H9 (cell line): ENCODE data around the gene NIT2. TPM values are rescaled to one million over a fixed set of nuclear protein-coding genes. Genes with fewer than 3 reads are reported as not detected.

Source experiments
- DNase-seq: peaks from one replicate; pipeline ENCODE4 v3.0.0-alpha.2; 2017
- H2AFZ ChIP-seq: one replicate; pipeline ENCODE4 v1.6.1; 2013; ENCODE audit warnings: mild to moderate bottlenecking, low read length, control low read depth, moderate library complexity
- H2AK5ac ChIP-seq: 2 replicates; pipeline ENCODE4 v1.6.1; 2013; ENCODE audit warnings: low read length, control low read depth, mixed read lengths; ENCODE audit not compliant: insufficient read length
- H2BK120ac ChIP-seq: one replicate; pipeline ENCODE4 v1.6.1; 2013; ENCODE audit warnings: low read depth, mild to moderate bottlenecking, low read length, control low read depth, inconsistent platforms; ENCODE audit not compliant: poor library complexity, severe bottlenecking
- H2BK12ac ChIP-seq: 2 replicates; pipeline ENCODE4 v1.6.1; 2013; ENCODE audit warnings: low read length, control low read depth, mixed read lengths, low read depth; ENCODE audit not compliant: insufficient read length
- H2BK15ac ChIP-seq: 2 replicates; pipeline ENCODE4 v1.6.1; 2013; ENCODE audit warnings: low read depth, low read length, control low read depth
- H2BK20ac ChIP-seq: one replicate; pipeline ENCODE4 v1.6.1; 2013; ENCODE audit warnings: low read depth, mild to moderate bottlenecking, low read length, control low read depth, inconsistent platforms; ENCODE audit not compliant: poor library complexity, severe bottlenecking
- H2BK5ac ChIP-seq: 2 replicates; pipeline ENCODE4 v1.6.1; 2013; ENCODE audit warnings: low read length, control low read depth, mixed read lengths; ENCODE audit not compliant: insufficient read length
- H3K14ac ChIP-seq: 2 replicates; pipeline ENCODE4 v1.6.1; 2013; ENCODE audit warnings: low read length, control low read depth; ENCODE audit not compliant: insufficient read depth
- H3K18ac ChIP-seq: 2 replicates; pipeline ENCODE4 v1.6.1; 2013; ENCODE audit warnings: low read depth, mild to moderate bottlenecking, mixed read lengths, low read length, control low read depth; ENCODE audit not compliant: insufficient read length
- H3K23ac ChIP-seq: 2 replicates; pipeline ENCODE4 v1.6.1; 2013; ENCODE audit warnings: low read length, control low read depth, mixed read lengths, low read depth; ENCODE audit not compliant: insufficient read length
- H3K23me2 ChIP-seq: 2 replicates; pipeline ENCODE4 v1.6.1; 2013; ENCODE audit warnings: low read depth, mild to moderate bottlenecking, mixed read lengths, low read length, control low read depth; ENCODE audit not compliant: insufficient read length, poor library complexity, severe bottlenecking
- H3K27ac ChIP-seq: 2 replicates; pipeline ENCODE4 v1.5.1; 2013; ENCODE audit warnings: low read length, control low read depth, mixed read lengths, low read depth; ENCODE audit not compliant: insufficient read length
- H3K27me3 ChIP-seq: 2 replicates; pipeline ENCODE4 v1.6.1; 2013; ENCODE audit warnings: low read length, control low read depth, inconsistent platforms; ENCODE audit not compliant: insufficient read depth
- H3K4ac ChIP-seq: 2 replicates; pipeline ENCODE4 v1.6.1; 2013; ENCODE audit warnings: low read depth, mild to moderate bottlenecking, control low read depth, inconsistent platforms, low read length, moderate library complexity
- H3K4me1 ChIP-seq: 2 replicates; pipeline ENCODE4 v1.6.1; 2013; ENCODE audit warnings: low read length, control low read depth, inconsistent platforms; ENCODE audit not compliant: insufficient read depth
- H3K4me2 ChIP-seq: 2 replicates; pipeline ENCODE4 v1.6.1; 2013; ENCODE audit warnings: low read length, control low read depth, mixed read lengths; ENCODE audit not compliant: insufficient read length, insufficient read depth
- H3K56ac ChIP-seq: 2 replicates; pipeline ENCODE4 v1.6.1; 2013; ENCODE audit warnings: low read depth, mild to moderate bottlenecking, mixed read lengths, low read length, control low read depth; ENCODE audit not compliant: insufficient read length
- H3K79me1 ChIP-seq: 2 replicates; pipeline ENCODE4 v1.6.1; 2013; ENCODE audit warnings: low read depth, mild to moderate bottlenecking, moderate library complexity, low read length, control low read depth, inconsistent platforms; ENCODE audit not compliant: insufficient read depth, poor library complexity, severe bottlenecking
- H3K79me2 ChIP-seq: 2 replicates; pipeline ENCODE4 v1.6.1; 2013; ENCODE audit warnings: low read length, control low read depth, inconsistent platforms; ENCODE audit not compliant: insufficient read depth
- H3K9ac ChIP-seq: 2 replicates; pipeline ENCODE4 v1.6.1; 2013; ENCODE audit warnings: low read length, control low read depth, mixed read lengths; ENCODE audit not compliant: insufficient read length; ENCODE audit errors: extremely low read depth
- H3K9me3 ChIP-seq: one replicate; pipeline ENCODE4 v1.6.1; 2013; ENCODE audit warnings: low read depth, low read length, inconsistent platforms; ENCODE audit not compliant: control insufficient read depth
- H3T11ph ChIP-seq: one replicate; pipeline ENCODE4 v1.6.1; 2013; ENCODE audit warnings: mild to moderate bottlenecking, low read length, control low read depth, inconsistent platforms
- H4K20me1 ChIP-seq: one replicate; pipeline ENCODE4 v1.6.1; 2013; ENCODE audit not compliant: control insufficient read depth, insufficient read length, insufficient read depth
- H4K5ac ChIP-seq: 2 replicates; pipeline ENCODE4 v1.6.1; 2013; ENCODE audit warnings: low read depth, mild to moderate bottlenecking, mixed read lengths, low read length, control low read depth; ENCODE audit not compliant: insufficient read length
- H4K8ac ChIP-seq: replicated peaks from 2 replicates; pipeline ENCODE4 v1.6.1; 2013; ENCODE audit warnings: low read length, control low read depth, mixed read lengths, low read depth; ENCODE audit not compliant: insufficient read length
- H4K91ac ChIP-seq: 2 replicates; pipeline ENCODE4 v1.6.1; 2013; ENCODE audit warnings: low read depth, mild to moderate bottlenecking, moderate library complexity, mixed read lengths, low read length, control low read depth; ENCODE audit not compliant: insufficient read length
- H3K27ac Mint-ChIP-seq, 3 experiments: 2 replicates in 2 of 3; 3 replicates in 1 of 3; pipeline ENCODE4 v1.8.0; 2020 to 2021; ENCODE audit warnings: mixed read lengths in 3 of 3, mild to moderate bottlenecking in 1 of 3, moderate library complexity in 1 of 3
- H3K27me3 Mint-ChIP-seq: 2 replicates; pipeline ENCODE4 v1.8.0; 2021; ENCODE audit warnings: low read depth, mild to moderate bottlenecking, moderate library complexity, mixed read lengths
- H3K36me3 Mint-ChIP-seq, 3 experiments: 2 replicates in 2 of 3; 3 replicates in 1 of 3; pipeline ENCODE4 v1.8.0; 2020 to 2021; ENCODE audit warnings: low read depth in 3 of 3, mixed read lengths in 3 of 3; ENCODE audit not compliant: insufficient read depth in 1 of 3
- H3K4me1 Mint-ChIP-seq, 2 experiments: 2 replicates each; pipeline ENCODE4 v1.8.0; 2020; ENCODE audit warnings: mixed read lengths in 2 of 2
- H3K4me3 Mint-ChIP-seq, 2 experiments: 2 replicates in 1 of 2; 3 replicates in 1 of 2; pipeline ENCODE4 v1.8.0; 2020 to 2021; ENCODE audit warnings: mild to moderate bottlenecking in 2 of 2, mixed read lengths in 2 of 2, moderate library complexity in 1 of 2
- H3K9me3 Mint-ChIP-seq, 2 experiments: 2 replicates in 1 of 2; 3 replicates in 1 of 2; pipeline ENCODE4 v1.8.0; 2020; ENCODE audit warnings: mild to moderate bottlenecking in 2 of 2, mixed read lengths in 2 of 2, moderate library complexity in 1 of 2
- WGBS: extraction: QIAGEN DNeasy Blood & Tissue Kit; methylation state at CpG from one replicate; pipeline ENCODE4 v1.1.7; 2013; ENCODE audit warnings: missing lambda C conversion rate, low lambda C conversion rate, mixed read lengths; ENCODE audit not compliant: insufficient read length; ENCODE audit errors: extremely low coverage; 5-methylcytosine and 5-hydroxymethylcytosine counted together
- total RNA-seq: library from RNA; stranded (reverse); gene quantifications from 2 replicates; pipeline ENCODE4 v1.2.1, GENCODE V29; 2021
- TF ChIP-seq, protein P1 (sequence below): fragments of 200-600 bp; sonication (generic); conservative IDR thresholded peaks from 3 replicates; pipeline ENCODE4 v1.8.0; 2021; ENCODE audit warnings: antibody characterized with exemption, mild to moderate bottlenecking

NIT2 gene
- total RNA-seq, 1 experiment from 2014 or later: 26.6 TPM

DNA sequence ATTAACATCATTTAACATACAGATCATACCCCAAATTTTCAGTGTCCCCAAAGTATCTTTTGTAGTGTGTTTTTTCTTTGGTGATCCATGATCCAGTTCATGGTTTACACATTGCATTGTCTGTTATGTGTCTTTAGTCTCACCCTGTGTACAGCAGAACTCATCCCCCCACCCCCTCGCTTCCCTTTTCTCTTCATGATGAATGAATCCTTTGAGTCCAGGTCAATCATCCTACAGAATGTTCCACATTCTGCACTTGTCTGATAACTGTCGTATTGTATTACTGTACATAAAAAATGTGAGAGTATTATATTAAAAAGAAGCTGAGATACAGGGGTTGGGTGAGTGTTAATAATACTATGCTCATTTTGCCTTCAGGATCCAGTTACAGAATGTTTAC, 14.6 kb upstream of the NIT2 start:
- no peak overlapping the region for H2BK12ac ChIP-seq
- no peaks in the 10 kb centered on the region for H3K79me1 ChIP-seq
- H3K4me3 Mint-ChIP-seq: no peak overlapping the region
- no peaks in the 10 kb centered on the region for H3K9me3 ChIP-seq
- no peaks in the 10 kb centered on the region for H3K4me1 ChIP-seq
- H3K14ac ChIP-seq: no peak overlapping the region
- H4K5ac ChIP-seq: no peak overlapping the region
- no peaks in the 10 kb centered on the region for H3K9me3 Mint-ChIP-seq
- H3K23me2 ChIP-seq: no peaks in the 10 kb centered on the region
- peaks cover 0 to 18% (median 7%) of the 10 kb centered on the region in 3 experiments; a peak in 5 of 7 replicates for H3K36me3 Mint-ChIP-seq
- H3K27me3 Mint-ChIP-seq: no peaks in the 10 kb centered on the region
- H2BK20ac ChIP-seq: no peak overlapping the region
- H3K56ac ChIP-seq: no peak overlapping the region
- H4K20me1 ChIP-seq: no peaks in the 10 kb centered on the region
- no CpG with 5 or more reads among the region's 2 CpGs for WGBS
- TF ChIP-seq, protein P1, sequence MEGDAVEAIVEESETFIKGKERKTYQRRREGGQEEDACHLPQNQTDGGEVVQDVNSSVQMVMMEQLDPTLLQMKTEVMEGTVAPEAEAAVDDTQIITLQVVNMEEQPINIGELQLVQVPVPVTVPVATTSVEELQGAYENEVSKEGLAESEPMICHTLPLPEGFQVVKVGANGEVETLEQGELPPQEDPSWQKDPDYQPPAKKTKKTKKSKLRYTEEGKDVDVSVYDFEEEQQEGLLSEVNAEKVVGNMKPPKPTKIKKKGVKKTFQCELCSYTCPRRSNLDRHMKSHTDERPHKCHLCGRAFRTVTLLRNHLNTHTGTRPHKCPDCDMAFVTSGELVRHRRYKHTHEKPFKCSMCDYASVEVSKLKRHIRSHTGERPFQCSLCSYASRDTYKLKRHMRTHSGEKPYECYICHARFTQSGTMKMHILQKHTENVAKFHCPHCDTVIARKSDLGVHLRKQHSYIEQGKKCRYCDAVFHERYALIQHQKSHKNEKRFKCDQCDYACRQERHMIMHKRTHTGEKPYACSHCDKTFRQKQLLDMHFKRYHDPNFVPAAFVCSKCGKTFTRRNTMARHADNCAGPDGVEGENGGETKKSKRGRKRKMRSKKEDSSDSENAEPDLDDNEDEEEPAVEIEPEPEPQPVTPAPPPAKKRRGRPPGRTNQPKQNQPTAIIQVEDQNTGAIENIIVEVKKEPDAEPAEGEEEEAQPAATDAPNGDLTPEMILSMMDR: no peak
- H3K4me2 ChIP-seq: no peak overlapping the region
- no peak overlapping the region; a peak in 1 of 7 replicates for H3K27ac Mint-ChIP-seq
- no peak overlapping the region for H3K27ac ChIP-seq
- no peaks in the 10 kb centered on the region for H3K79me2 ChIP-seq
- no peak for DNase-seq
- H4K8ac ChIP-seq: no peak overlapping the region
- H2BK120ac ChIP-seq: no peak overlapping the region
- H2BK5ac ChIP-seq: no peak overlapping the region
- no peak overlapping the region for H3K9ac ChIP-seq
- H2AK5ac ChIP-seq: no peak overlapping the region
- no peaks in the 10 kb centered on the region for H3K4me1 Mint-ChIP-seq
- H3K4ac ChIP-seq: no peak overlapping the region
- H4K91ac ChIP-seq: no peak overlapping the region
- no peak overlapping the region for H2BK15ac ChIP-seq
- H3K27me3 ChIP-seq: no peaks in the 10 kb centered on the region
- H3K18ac ChIP-seq: no peak overlapping the region
- H2AFZ ChIP-seq: no peak overlapping the region
- H3K23ac ChIP-seq: no peak overlapping the region
- H3T11ph ChIP-seq: no peak overlapping the region
